ENCODE measurements around the gene AGBL1. TPM values are rescaled to one million over a fixed set of nuclear protein-coding genes. Genes with fewer than 3 reads are reported as not detected.
"Not testable (repeated sequence)": the region's sequence is repeated elsewhere in the genome, so short reads cannot be mapped to it uniquely, and the experiment has no call there.

AGBL1 gene
- total RNA-seq, 1 donor from 2014 or later = 4.8 TPM

DNA sequence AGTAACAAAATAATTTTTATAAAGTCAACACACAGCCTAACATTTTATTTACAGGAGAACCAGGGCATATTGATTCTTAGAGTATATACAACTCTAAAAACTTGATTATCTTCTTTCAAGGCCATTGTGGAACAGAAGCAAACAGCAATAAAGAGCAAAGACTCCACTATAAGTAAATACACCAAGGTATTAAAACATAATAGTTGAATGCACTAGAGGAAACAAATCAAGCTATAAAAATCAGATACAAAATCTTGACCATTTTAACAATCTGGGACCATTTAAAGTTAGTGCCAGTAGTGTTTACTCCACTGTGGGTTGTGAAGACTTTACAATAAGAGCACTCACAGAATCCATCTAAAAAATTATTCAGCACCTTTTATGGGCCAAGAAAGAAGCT, 323.6 kb downstream of the AGBL1 start:
- no peak for DNase-seq

GRCh38 chr15:86403914-86404583, 324.4 kb downstream of the AGBL1 start:
- no peak for DNase-seq

GRCh38 chr15:86408261-86408660, 328.6 kb downstream of the AGBL1 start:
- no peak for DNase-seq

GRCh38 chr15:86411916-86412315, 332.2 kb downstream of the AGBL1 start:
- no peak for DNase-seq

- no peak for DNase-seq
These were observed 333.5 kb downstream of the AGBL1 start for GRCh38 chr15:86413191-86413590.

- no peak for DNase-seq
These were observed 346.1 kb downstream of the AGBL1 start for GRCh38 chr15:86425746-86426145.

GRCh38 chr15:86432861-86433260, 353.2 kb downstream of the AGBL1 start:
- no peak for DNase-seq

- DNase-seq = no peak
These were observed 354.3 kb downstream of the AGBL1 start for GRCh38 chr15:86433983-86434382.

GRCh38 chr15:86439614-86440013, 359.9 kb downstream of the AGBL1 start:
- DNase-seq = no peak

- DNase-seq = no peak
These were observed 364.9 kb downstream of the AGBL1 start for GRCh38 chr15:86444527-86444926.

DNA sequence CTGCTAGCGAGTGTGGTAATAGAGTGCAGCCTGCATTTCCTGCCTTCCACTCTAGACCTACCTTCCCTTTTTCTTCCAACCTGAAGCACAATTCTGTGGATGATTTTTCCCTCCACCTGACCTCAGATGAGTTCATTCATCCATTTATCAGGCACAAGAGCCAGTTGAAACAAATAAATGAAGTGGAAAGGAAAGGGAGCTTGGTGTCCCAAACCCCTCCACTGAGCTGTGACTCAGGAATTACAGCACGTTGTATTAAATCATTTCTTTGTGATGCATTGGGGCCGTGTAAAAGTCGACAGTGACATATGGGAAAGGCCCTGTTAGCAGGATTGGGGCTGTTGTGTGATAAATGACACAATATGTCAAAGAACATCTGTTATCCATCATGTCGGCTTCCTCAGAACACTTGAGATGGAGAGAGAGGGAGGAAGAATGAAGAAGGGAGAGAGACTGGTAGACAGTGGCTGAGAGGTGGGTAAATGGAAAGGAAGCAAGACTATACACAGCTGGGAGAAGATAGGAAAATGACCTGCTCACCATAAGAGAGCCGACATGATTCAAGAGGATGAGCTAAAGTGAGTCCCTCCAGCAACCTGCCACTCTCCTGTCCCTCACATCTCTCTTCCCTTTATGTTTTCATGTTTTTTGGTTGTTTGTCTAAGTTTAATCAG, 366.0 kb downstream of the AGBL1 start:
- no peak for DNase-seq

GRCh38 chr15:86446253-86446640, 366.6 kb downstream of the AGBL1 start:
- no peak for DNase-seq

DNA sequence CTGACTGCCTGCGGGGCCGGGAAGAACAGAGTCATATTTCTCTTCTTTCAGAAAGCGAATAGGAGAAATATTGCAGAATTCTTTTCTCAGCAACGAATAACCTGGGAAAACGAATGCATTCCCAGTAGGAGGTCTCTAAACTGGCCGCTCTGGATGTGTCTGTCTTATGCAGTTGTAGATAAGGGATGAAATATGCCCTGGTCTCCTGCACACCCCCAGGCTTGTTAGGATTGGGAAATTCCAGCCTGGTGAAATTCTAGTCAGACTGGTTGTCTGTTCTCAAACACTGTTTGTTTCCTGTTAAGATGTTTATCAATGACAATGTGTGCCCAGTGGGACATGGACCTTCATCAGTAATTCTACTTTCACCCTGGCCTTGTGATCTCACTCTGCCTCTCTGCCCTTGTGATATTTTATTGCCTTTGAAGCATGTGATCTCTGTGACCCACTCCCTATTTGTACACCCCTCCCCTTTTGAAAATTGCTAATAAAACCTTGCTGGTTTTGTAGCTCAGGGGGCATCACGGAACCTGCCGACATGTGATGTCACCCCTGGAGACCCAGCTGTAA, 385.9 kb downstream of the AGBL1 start:
- not testable (repeated sequence) for DNase-seq

DNA sequence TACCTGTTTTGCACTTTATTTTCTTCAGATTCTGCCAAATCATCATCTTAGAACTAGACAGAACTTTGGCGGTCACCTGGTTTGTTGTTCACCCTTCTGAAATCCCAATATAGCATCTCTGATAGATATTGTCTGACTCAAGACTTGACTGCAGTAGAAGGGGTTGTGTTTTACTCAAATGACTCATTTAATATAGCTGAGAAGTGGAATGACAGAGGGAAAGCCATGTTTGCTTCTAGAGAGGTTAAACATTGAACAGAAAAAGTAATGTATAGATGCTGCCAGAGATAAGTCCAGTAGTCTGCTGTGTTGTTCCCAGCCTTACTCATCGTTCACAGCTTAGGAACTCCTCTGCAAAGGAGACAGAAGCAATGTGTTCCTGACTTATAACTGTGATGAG, 402.0 kb downstream of the AGBL1 start:
- DNase-seq = no peak

- no peak for DNase-seq
These were observed 404.3 kb downstream of the AGBL1 start for GRCh38 chr15:86483936-86484335.

DNA sequence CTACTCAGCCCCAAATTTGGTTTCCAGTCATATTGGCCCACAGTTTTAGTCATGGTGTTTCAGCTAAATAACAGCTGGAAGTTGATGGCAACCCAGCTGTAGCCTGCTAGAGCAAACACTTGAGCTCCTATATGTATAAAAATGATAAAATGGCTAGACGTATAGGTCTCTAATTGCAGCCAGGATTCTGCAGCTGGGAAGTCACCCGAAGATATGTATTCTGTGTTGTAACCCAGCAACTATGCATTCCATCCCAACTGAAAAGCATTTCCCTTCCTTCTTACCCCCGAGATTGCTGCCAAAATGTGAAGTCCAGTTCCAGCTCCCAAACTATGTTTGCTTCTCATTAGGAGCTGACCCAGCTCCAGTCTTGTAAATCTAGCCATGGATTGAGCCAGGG, 408.4 kb downstream of the AGBL1 start:
- no peak for DNase-seq

- DNase-seq = no peak
These were observed 410.3 kb downstream of the AGBL1 start for GRCh38 chr15:86489981-86490380.

- DNase-seq = no peak
These were observed 411.4 kb downstream of the AGBL1 start for GRCh38 chr15:86491118-86491517.

DNA sequence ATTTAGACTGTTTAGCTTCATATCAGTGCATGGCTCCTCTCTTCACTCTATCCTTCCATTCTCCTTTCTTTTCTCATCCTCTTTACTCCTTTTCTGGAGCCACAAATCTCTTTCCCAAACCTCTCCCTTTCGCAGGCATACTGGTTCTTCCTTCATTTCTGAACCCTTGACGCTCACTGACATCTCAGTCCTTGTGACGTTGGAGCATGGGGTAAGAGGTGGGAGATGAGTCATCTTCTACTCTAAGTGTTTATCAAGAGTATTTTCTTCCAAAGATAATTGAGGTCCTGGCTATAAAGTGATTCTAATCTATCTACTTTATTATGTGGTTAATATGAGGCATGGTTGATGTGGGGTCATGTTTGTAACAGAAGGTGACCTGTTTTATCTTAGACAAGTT, 414.2 kb downstream of the AGBL1 start:
- no peak for DNase-seq

DNA sequence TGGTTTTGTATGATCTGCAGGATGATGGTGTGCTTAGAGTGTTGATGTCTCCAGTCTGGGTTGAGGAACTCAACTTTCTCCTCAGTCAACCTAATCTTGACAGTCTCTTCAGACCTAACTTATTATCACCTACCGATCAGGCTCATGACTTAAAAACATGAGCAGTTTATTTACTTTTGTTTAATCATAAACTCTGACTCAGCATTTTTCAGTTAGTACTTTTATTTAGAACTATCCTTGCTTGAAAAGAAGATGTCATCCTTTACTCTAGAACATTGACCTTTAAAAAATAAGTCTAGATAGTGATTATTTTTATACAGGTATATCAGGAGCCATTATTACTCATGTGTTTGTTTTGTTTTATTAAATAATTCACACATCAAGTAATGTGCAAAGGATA, 414.8 kb downstream of the AGBL1 start:
- no peak for DNase-seq

GRCh38 chr15:86502301-86502700, 422.6 kb downstream of the AGBL1 start:
- DNase-seq = no peak

GRCh38 chr15:86505951-86506350, 426.3 kb downstream of the AGBL1 start:
- no peak for DNase-seq

DNA sequence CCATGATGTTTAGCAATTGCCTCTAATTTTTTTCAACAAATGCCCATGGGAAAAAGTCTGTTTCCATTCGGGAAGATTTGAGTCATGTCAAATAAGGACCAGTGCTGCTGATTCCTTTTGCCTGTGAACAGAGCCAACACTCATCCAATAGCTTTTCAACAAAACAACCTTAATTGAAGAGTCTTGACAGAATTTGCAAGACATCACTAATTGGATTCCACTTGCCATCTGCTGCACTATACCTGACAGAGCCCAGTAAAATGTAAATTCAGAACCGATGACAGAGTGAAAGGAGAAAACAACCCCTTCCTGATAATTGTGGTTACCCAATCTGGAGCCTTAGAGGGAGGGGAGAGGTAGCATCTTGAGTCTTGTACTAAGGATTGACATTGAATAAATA, 426.7 kb downstream of the AGBL1 start:
- no peak for DNase-seq

DNA sequence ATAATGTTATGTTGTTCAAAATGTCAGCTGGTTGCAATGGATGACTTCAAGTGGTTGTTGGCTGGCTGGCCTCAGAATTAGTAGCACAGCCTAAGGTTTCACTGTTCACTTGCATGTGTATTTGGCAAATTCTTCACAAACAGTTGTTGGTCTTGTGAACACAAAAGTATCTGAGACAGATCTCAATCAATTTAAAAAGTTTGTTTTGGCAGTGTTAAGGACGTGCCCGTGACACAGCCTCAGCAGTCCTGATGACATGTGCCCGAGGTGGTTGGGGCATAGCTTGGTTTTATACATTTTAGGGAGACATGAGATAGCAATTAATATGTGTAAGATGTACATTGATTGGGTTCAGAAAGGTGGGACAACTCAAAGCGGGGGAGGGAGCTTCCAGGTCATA, 436.0 kb downstream of the AGBL1 start:
- no peak for DNase-seq

All from skin of body (tissue), 2 donors.